Mesothelial cell of epicardium (in vitro differentiated cells): ENCODE results near the gene PAX9. TPM values are rescaled to one million over a fixed set of nuclear protein-coding genes. Genes with fewer than 3 reads are reported as not detected.

Experiments used
- DNase-seq, 2 experiments: peaks; one replicate each; pipeline ENCODE4 v3.0.0; 2021; ENCODE audit warnings: low spot score in 2 of 2; ENCODE audit not compliant: unreplicated experiment in 2 of 2
- H3K27ac Mint-ChIP-seq: 2 replicates; pipeline ENCODE4 v1.8.0; 2021; ENCODE audit warnings: mixed read lengths
- H3K27me3 Mint-ChIP-seq: 2 replicates; pipeline ENCODE4 v1.8.0; 2021; ENCODE audit warnings: low read depth, mixed read lengths
- H3K36me3 Mint-ChIP-seq: 2 replicates; pipeline ENCODE4 v1.8.0; 2021; ENCODE audit warnings: mixed read lengths
- H3K4me1 Mint-ChIP-seq: 2 replicates; pipeline ENCODE4 v1.8.0; 2021; ENCODE audit warnings: mixed read lengths
- H3K4me3 Mint-ChIP-seq: 2 replicates; pipeline ENCODE4 v1.8.0; 2021; ENCODE audit warnings: mild to moderate bottlenecking, moderate library complexity, mixed read lengths
- H3K9me3 Mint-ChIP-seq: 2 replicates; pipeline ENCODE4 v1.8.0; 2021; ENCODE audit warnings: mixed read lengths
- CTCF ChIP-seq: fragments of 200-600 bp; sonication (generic); IDR thresholded peaks from one replicate; pipeline ENCODE4 v1.5.0; 2021; ENCODE audit warnings: antibody characterized with exemption; ENCODE audit not compliant: unreplicated experiment
- total RNA-seq: library from RNA; stranded (reverse); gene quantifications from 3 replicates; pipeline ENCODE4 v1.2.1, GENCODE V29; 2021

Gene PAX9
- total RNA-seq, 1 donor from 2014 or later: not detected

- no peaks in the 10 kb centered on the region for H3K36me3 Mint-ChIP-seq
These were observed 55.0 kb downstream of the PAX9 start for GRCh38 chr14:36716614-36717184.

GRCh38 chr14:36717363-36717762, 55.7 kb downstream of the PAX9 start:
- TF ChIP-seq CTCF: no peak
- DNase-seq: no peak
- Mint-ChIP-seq H3K4me3 (no peak overlapping the region), H3K9me3 (no peaks in the 10 kb centered on the region), H3K36me3 (no peaks in the 10 kb centered on the region), H3K27me3 (peaks cover 7% of the 10 kb centered on the region), H3K4me1 (peaks cover 19% of the 10 kb centered on the region), H3K27ac (no peak overlapping the region)

More at GRCh38 chr14:36716614-36717184, 55.0 kb downstream of the PAX9 start:
- no peak for DNase-seq
- no peak for TF ChIP-seq CTCF
- Mint-ChIP-seq H3K9me3 (no peaks in the 10 kb centered on the region), H3K4me1 (peaks cover 23% of the 10 kb centered on the region), H3K27ac (no peak overlapping the region), H3K4me3 (no peak overlapping the region), H3K27me3 (peaks cover 7% of the 10 kb centered on the region)

- Mint-ChIP-seq H3K4me3 (no peak overlapping the region), H3K27me3 (peaks cover 1% of the 10 kb centered on the region), H3K9me3 (no peaks in the 10 kb centered on the region), H3K27ac (peak overlapping the region; percentile 13), H3K36me3 (no peaks in the 10 kb centered on the region), H3K4me1 (peaks cover 19% of the 10 kb centered on the region)
- no peak for TF ChIP-seq CTCF
- no peak for DNase-seq
These were observed 56.6 kb downstream of the PAX9 start for GRCh38 chr14:36718216-36718615.

GRCh38 chr14:36719823-36720222, 58.2 kb downstream of the PAX9 start:
- Mint-ChIP-seq H3K36me3 (no peaks in the 10 kb centered on the region), H3K4me1 (peaks cover 26% of the 10 kb centered on the region), H3K27ac (no peak overlapping the region), H3K4me3 (no peak overlapping the region), H3K27me3 (no peaks in the 10 kb centered on the region), H3K9me3 (no peaks in the 10 kb centered on the region)
- DNase-seq: no peak
- TF ChIP-seq CTCF: no peak

- Mint-ChIP-seq H3K27ac (no peak overlapping the region), H3K4me3 (no peak overlapping the region), H3K36me3 (no peaks in the 10 kb centered on the region), H3K27me3 (no peaks in the 10 kb centered on the region), H3K4me1 (peaks cover 27% of the 10 kb centered on the region), H3K9me3 (no peaks in the 10 kb centered on the region)
- TF ChIP-seq CTCF: no peak
- no peak for DNase-seq
These were observed 59.0 kb downstream of the PAX9 start for GRCh38 chr14:36720657-36721056.

GRCh38 chr14:36721877-36722276, 60.2 kb downstream of the PAX9 start:
- Mint-ChIP-seq H3K4me1 (peaks cover 27% of the 10 kb centered on the region), H3K4me3 (no peak overlapping the region), H3K27ac (no peak overlapping the region), H3K9me3 (no peaks in the 10 kb centered on the region), H3K36me3 (no peaks in the 10 kb centered on the region), H3K27me3 (peaks cover 2% of the 10 kb centered on the region)
- no peak for DNase-seq
- TF ChIP-seq CTCF: no peak
